SH-SY5Y (cell line): ENCODE data around the gene BACH2.

Source experiments
- GATA2 ChIP-seq: IDR thresholded peaks from 2 replicates; pipeline ENCODE4 v1.6.1; 2011; ENCODE audit warnings: mild to moderate bottlenecking, low read depth, low read length
- GATA3 ChIP-seq: IDR thresholded peaks from 2 replicates; pipeline ENCODE4 v1.6.1; 2011; ENCODE audit warnings: low read depth, mild to moderate bottlenecking, low read length, moderate library complexity

GRCh38 chr6:89932245-89932802 lies 364.3 kb downstream of the BACH2 start:
- TF ChIP-seq GATA2 (no peak), GATA3 (no peak)
